ENCODE results near the gene UPK3A. TPM values are rescaled to one million over a fixed set of nuclear protein-coding genes. Genes with fewer than 3 reads are reported as not detected.
A peak's percentile ranks its signal among the peaks of the same experiment; 100 is the strongest.

Gene UPK3A
- total and polyA plus RNA-seq, 10 of the 15 experiments (the other 5 are each of a cell fraction or from before 2014, with no cell fraction given), result not detected

DNA sequence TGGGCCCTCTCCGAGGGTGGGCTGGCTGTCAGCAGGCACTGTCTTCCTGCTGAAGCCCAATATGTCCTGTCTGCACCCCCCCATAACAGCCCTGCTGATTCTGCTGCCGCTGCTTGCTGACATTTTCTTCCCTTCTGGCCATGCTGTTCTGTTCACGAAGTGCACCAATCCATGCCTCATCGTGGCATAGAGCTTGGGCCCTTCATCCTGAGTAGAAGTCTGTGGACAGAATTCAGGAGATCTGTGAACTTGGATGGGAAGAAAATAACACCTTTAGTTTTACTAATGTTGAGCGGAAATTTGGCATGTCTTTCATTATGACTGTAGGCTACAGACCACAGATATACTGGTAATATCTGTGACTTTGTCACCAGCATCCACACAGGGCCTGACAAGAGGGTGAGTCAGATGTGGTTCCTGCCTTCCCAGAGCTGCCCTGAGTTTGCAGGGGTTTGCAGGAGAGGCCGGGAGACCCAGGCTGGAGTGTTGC, 29.9 kb upstream of the UPK3A start (continued):
- TF ChIP-seq IRF3 (IDR thresholded peaks at IDR 0.05) (no peak), IKZF2 (IDR thresholded peaks at IDR 0.05) (peak; percentile 94), ATF2 (IDR thresholded peaks at IDR 0.05; ENCODE audit: low read length) (peak; percentile 64; the same call in 1 of the 2 replicates), HDAC6 (IDR thresholded peaks at IDR 0.05; ENCODE audit: unreplicated experiment) (no peak), USF2 (IDR thresholded peaks at IDR 0.05; ENCODE audit: borderline replicate concordance, low read depth, low read length) (no peak), PAX5 (IDR thresholded peaks at IDR 0.05; ENCODE audit: borderline replicate concordance, low read depth, low read length) (no peak), MEF2A (IDR thresholded peaks at IDR 0.05; ENCODE audit: insufficient read depth, low read depth, low read length) (no peak), ZNF687 (IDR thresholded peaks at IDR 0.05) (peak; percentile 90), ZBTB33 (IDR thresholded peaks at IDR 0.05) (no peak), ELK1 (IDR thresholded peaks at IDR 0.05; ENCODE audit: low read depth, low read length) (no peak)
- TF ChIP-seq, protein P1, sequence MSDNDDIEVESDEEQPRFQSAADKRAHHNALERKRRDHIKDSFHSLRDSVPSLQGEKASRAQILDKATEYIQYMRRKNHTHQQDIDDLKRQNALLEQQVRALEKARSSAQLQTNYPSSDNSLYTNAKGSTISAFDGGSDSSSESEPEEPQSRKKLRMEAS (IDR thresholded peaks at IDR 0.05; ENCODE audit: low read depth, low read length), result no peak
- TF ChIP-seq, protein P2, sequence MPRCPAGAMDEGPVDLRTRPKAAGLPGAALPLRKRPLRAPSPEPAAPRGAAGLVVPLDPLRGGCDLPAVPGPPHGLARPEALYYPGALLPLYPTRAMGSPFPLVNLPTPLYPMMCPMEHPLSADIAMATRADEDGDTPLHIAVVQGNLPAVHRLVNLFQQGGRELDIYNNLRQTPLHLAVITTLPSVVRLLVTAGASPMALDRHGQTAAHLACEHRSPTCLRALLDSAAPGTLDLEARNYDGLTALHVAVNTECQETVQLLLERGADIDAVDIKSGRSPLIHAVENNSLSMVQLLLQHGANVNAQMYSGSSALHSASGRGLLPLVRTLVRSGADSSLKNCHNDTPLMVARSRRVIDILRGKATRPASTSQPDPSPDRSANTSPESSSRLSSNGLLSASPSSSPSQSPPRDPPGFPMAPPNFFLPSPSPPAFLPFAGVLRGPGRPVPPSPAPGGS (IDR thresholded peaks at IDR 0.05; ENCODE audit: borderline replicate concordance, insufficient read depth, low read depth, low read length, poor library complexity, severe bottlenecking), result peak; percentile 67
- TF ChIP-seq, protein P3, sequence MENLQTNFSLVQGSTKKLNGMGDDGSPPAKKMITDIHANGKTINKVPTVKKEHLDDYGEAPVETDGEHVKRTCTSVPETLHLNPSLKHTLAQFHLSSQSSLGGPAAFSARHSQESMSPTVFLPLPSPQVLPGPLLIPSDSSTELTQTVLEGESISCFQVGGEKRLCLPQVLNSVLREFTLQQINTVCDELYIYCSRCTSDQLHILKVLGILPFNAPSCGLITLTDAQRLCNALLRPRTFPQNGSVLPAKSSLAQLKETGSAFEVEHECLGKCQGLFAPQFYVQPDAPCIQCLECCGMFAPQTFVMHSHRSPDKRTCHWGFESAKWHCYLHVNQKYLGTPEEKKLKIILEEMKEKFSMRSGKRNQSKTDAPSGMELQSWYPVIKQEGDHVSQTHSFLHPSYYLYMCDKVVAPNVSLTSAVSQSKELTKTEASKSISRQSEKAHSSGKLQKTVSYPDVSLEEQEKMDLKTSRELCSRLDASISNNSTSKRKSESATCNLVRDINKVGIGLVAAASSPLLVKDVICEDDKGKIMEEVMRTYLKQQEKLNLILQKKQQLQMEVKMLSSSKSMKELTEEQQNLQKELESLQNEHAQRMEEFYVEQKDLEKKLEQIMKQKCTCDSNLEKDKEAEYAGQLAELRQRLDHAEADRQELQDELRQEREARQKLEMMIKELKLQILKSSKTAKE (IDR thresholded peaks at IDR 0.05; ENCODE audit: low read depth, poor library complexity, severe bottlenecking), result peak; percentile 19
